DND-41 (cell line): ENCODE data around the gene NEURL1B.

ENCODE experiments used
- CTCF ChIP-seq: IDR thresholded peaks from 2 replicates; pipeline ENCODE4 v1.5.1; 2012; ENCODE audit warnings: borderline replicate concordance, low read length, moderate library complexity, mild to moderate bottlenecking; ENCODE audit not compliant: poor library complexity, severe bottlenecking; ENCODE audit errors: extremely low read depth
- EZH2 ChIP-seq: IDR thresholded peaks from 3 replicates; pipeline ENCODE4 v1.6.1; 2012; ENCODE audit warnings: borderline replicate concordance, low read depth, mild to moderate bottlenecking, moderate library complexity, low read length, inconsistent platforms; ENCODE audit not compliant: severe bottlenecking

- TF ChIP-seq CTCF (no peak), EZH2 (no peak)
Measured at GRCh38 chr5:172731680-172732074, 90.6 kb downstream of the NEURL1B start.
